Suprapubic skin (tissue), 4 donors: ENCODE results near the gene THSD1. TPM values are rescaled to one million over a fixed set of nuclear protein-coding genes. Genes with fewer than 3 reads are reported as not detected.

Source experiments
- DNase-seq, 2 donors: peaks; one replicate each; pipeline ENCODE4 v3.0.0-alpha.2; 2019; ENCODE audit warnings: low spot score in 2 of 2
- H3K27ac ChIP-seq: fragments of 200-600 bp; sonication (generic); one replicate; pipeline ENCODE4 v1.5.1; 2019
- H3K27me3 ChIP-seq: fragments of 200-600 bp; sonication (generic); one replicate; pipeline ENCODE4 v1.5.1; 2019
- H3K36me3 ChIP-seq: fragments of 200-600 bp; sonication (generic); one replicate; pipeline ENCODE4 v1.5.1; 2019
- H3K4me1 ChIP-seq: fragments of 200-600 bp; sonication (generic); one replicate; pipeline ENCODE4 v1.5.1; 2019
- H3K4me3 ChIP-seq: fragments of 200-600 bp; sonication (generic); one replicate; pipeline ENCODE4 v1.5.1; 2019; ENCODE audit warnings: mild to moderate bottlenecking
- H3K9me3 ChIP-seq: fragments of 200-600 bp; sonication (generic); one replicate; pipeline ENCODE4 v1.5.1; 2019
- EP300 ChIP-seq: sonication (generic); formaldehyde crosslinking; IDR thresholded peaks from one replicate; pipeline ENCODE4 v1.6.1; 2017; ENCODE audit warnings: antibody characterized with exemption
- POLR2A ChIP-seq, 2 donors: fragments of 450-650 bp; IDR thresholded peaks; one replicate each; pipeline ENCODE4 v1.6.1; 2017; ENCODE audit warnings: antibody characterized with exemption in 2 of 2, mild to moderate bottlenecking in 2 of 2, moderate library complexity in 2 of 2
- POLR2AphosphoS5 ChIP-seq, 3 donors: sonication (generic); formaldehyde crosslinking; IDR thresholded peaks; one replicate each; pipeline ENCODE4 v1.6.1; 2017; ENCODE audit warnings: antibody characterized with exemption in 3 of 3
- WGBS: methylation state at CpG from one replicate; pipeline ENCODE4 v1.1.5; 2018; 5-methylcytosine and 5-hydroxymethylcytosine counted together
- total RNA-seq, 4 donors: library from RNA; depleted of rRNA; stranded (reverse); fragments of >200 nt; gene quantifications; one replicate each; pipeline ENCODE4 v1.1.0, GENCODE V29; 2016
- TF ChIP-seq, protein P1 (sequence below), 2 donors: fragments of 200-600 bp in 1 of 2; fragments of 450-650 bp in 1 of 2; sonication (generic) in 1 of 2; IDR thresholded peaks; one replicate each; pipeline ENCODE4 v1.5.1; 2016 to 2019; ENCODE audit warnings: antibody characterized with exemption in 2 of 2, mild to moderate bottlenecking in 1 of 2, moderate library complexity in 1 of 2

Gene THSD1
- total RNA-seq, 4 donors from 2014 or later = 4.9 to 17.1 (median 7.9) TPM

DNA sequence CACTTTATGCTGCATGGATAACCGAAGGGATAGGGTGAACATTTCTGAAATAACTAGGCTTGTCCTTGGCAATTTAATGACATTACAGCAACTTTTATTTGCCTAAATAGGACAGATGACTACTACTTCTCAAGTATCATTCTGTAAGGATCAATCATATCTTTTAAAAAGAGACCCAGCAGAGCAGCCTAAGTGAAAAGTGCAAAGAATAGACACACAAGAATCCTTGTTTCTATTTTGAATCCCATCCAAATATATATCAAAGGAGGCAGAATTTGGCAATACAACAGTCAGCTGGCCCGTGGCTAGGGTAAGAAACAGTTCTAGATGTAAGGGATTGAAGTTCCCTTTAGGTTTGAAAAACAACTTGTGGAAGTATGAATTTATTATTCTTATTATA is 6.9 kb downstream of the THSD1 start:
- Histone ChIP-seq H3K27ac (no peak overlapping the region), H3K4me3 (no peak overlapping the region), H3K9me3 (no peaks in the 10 kb centered on the region), H3K4me1 (peaks cover 10% of the 10 kb centered on the region), H3K36me3 (no peaks in the 10 kb centered on the region), H3K27me3 (no peaks in the 10 kb centered on the region)
- no peak for TF ChIP-seq POLR2AphosphoS5 (IDR thresholded peaks at IDR 0.05)
- no peak for TF ChIP-seq POLR2A (IDR thresholded peaks at IDR 0.05)
- TF ChIP-seq EP300 = no peak
- TF ChIP-seq, protein P1, sequence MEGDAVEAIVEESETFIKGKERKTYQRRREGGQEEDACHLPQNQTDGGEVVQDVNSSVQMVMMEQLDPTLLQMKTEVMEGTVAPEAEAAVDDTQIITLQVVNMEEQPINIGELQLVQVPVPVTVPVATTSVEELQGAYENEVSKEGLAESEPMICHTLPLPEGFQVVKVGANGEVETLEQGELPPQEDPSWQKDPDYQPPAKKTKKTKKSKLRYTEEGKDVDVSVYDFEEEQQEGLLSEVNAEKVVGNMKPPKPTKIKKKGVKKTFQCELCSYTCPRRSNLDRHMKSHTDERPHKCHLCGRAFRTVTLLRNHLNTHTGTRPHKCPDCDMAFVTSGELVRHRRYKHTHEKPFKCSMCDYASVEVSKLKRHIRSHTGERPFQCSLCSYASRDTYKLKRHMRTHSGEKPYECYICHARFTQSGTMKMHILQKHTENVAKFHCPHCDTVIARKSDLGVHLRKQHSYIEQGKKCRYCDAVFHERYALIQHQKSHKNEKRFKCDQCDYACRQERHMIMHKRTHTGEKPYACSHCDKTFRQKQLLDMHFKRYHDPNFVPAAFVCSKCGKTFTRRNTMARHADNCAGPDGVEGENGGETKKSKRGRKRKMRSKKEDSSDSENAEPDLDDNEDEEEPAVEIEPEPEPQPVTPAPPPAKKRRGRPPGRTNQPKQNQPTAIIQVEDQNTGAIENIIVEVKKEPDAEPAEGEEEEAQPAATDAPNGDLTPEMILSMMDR (IDR thresholded peaks at IDR 0.05) = no peak
- WGBS = 46% methylated on average over 2 of the region's 2 CpGs
- DNase-seq = no peak

DNA sequence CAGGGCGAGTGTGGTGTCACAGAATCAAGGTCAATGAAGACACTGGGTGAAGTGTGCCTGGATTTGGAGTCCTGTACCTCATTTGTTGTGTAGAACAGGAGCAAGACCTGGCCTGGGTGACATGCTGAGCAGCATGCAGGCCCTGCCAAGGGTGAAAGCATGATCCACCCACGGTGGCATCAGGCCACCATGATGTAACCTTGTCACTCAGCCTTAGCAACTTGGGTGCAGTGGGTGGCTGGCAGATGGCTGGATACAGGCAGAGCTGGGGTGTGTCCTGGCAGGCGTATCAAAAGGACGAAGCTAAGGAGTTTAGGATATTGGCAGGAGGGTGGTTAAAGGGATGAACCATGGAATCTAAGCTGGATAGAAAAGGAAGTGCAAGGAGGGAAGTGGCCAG is 10.3 kb downstream of the THSD1 start:
- Histone ChIP-seq H3K4me1 (peaks cover 10% of the 10 kb centered on the region), H3K27me3 (no peaks in the 10 kb centered on the region), H3K27ac (no peak overlapping the region), H3K9me3 (no peaks in the 10 kb centered on the region), H3K4me3 (no peak overlapping the region), H3K36me3 (no peaks in the 10 kb centered on the region)
- 63% methylated on average over 4 of the region's 4 CpGs for WGBS
- no peak for DNase-seq
- TF ChIP-seq POLR2A (IDR thresholded peaks at IDR 0.05) = no peak
- TF ChIP-seq POLR2AphosphoS5 (IDR thresholded peaks at IDR 0.05) = no peak
- no peak for TF ChIP-seq EP300
- TF ChIP-seq, protein P1 (IDR thresholded peaks at IDR 0.05) = no peak

DNA sequence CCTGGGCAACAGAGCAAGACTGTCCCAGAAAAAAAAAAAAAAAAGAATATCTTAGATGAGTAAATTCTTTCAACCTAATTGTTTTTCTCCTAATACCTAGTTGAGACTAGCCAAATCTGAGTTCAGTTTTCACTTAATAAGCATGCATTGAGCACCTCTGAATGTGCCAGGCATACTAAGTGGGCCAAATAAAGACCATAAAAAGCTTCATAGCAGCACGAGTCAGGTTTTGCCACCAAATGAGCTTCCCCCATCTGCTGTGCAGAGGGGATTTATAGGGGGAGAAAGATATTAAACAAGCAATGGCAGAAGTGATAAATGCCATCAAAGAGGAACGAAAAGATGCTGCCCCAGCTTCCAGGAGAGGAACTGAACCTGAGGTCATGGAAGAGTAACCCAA is 11.4 kb downstream of the THSD1 start:
- no peak for TF ChIP-seq POLR2A (IDR thresholded peaks at IDR 0.05)
- TF ChIP-seq, protein P1 (IDR thresholded peaks at IDR 0.05) = no peak
- no peaks in the 10 kb centered on the region for H3K36me3 ChIP-seq

DNA sequence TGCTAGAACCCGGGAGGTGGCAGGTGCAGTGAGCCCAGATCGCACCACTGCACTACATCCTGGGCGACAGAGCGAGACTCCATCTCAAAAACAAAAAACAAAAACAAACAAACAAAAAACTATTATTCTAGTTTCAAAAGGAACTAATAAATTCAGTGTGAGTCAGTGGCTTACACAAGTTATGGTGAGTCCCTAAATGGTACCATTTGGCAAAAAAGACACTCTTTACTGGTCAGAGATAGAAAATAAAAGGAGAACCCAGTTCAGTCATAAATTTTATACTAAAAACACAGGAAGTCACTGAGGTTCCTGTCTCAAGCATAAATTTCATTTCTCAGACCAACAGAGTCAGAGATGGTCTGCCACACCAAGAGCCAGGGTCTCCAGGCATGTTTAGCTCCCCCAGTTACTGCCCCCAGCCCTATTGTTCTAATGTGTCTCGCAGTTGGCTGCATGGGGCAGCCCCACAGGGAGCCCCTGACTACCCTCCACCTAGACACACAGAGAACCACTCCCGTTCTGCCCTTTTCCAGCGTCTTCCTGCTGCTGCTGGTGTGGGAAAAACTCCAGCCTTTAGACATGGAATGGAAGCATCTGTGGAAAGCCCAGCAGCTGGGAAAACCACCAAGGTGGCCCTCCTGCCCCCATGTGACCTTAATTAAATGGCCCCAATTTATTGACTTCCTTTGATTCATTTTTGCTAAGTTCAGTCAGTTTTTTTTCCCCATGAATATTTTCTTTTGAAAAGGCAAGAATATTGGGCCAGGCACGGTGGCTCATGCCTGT is 12.2 kb downstream of the THSD1 start:
- H3K4me1 ChIP-seq = peaks cover 10% of the 10 kb centered on the region
- 88% methylated on average over 8 of the region's 8 CpGs for WGBS
- H3K27me3 ChIP-seq = no peaks in the 10 kb centered on the region
- DNase-seq = no peak
- no peak for TF ChIP-seq POLR2AphosphoS5 (IDR thresholded peaks at IDR 0.05)
- TF ChIP-seq POLR2A (IDR thresholded peaks at IDR 0.05) = no peak
- TF ChIP-seq EP300 = no peak
- no peaks in the 10 kb centered on the region for H3K36me3 ChIP-seq
- H3K4me3 ChIP-seq = no peak overlapping the region
- no peak overlapping the region for H3K27ac ChIP-seq
- H3K9me3 ChIP-seq = no peaks in the 10 kb centered on the region

More for the DNA sequence above, 11.4 kb downstream of the THSD1 start:
- no peak overlapping the region for H3K4me3 ChIP-seq
- H3K4me1 ChIP-seq = peaks cover 10% of the 10 kb centered on the region
- WGBS = 61% methylated on average over 2 of the region's 2 CpGs
- H3K9me3 ChIP-seq = no peaks in the 10 kb centered on the region
- DNase-seq = no peak
- H3K27me3 ChIP-seq = no peaks in the 10 kb centered on the region
- H3K27ac ChIP-seq = no peak overlapping the region

DNA sequence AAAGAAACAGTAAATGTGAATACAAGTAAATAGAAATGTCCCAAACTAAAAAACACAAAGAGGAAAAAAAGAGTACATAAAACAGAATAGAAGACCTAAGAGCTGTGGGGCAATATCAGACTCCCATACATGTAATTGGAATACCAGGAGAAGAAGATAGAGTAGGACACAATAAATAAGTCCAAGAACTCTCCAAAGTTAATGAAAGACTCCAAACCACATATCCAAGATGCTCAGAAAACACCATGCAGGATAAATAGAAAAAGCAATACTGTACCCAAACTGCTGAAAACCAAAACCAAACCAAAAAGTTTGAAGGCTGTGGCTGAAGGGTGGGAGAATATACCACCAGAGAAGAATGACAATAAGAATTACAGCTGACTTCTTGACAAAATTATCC is 18.3 kb downstream of the THSD1 start:
- DNase-seq = no peak
- TF ChIP-seq POLR2A (IDR thresholded peaks at IDR 0.05) (no peak), POLR2AphosphoS5 (IDR thresholded peaks at IDR 0.05) (no peak), EP300 (no peak)
- TF ChIP-seq, protein P1 (IDR thresholded peaks at IDR 0.05) = no peak
- H3K4me3 ChIP-seq = no peak overlapping the region
- H3K4me1 ChIP-seq = no peaks in the 10 kb centered on the region
- H3K9me3 ChIP-seq = no peaks in the 10 kb centered on the region
- no peak overlapping the region for H3K27ac ChIP-seq
- H3K36me3 ChIP-seq = peaks cover 2% of the 10 kb centered on the region
- H3K27me3 ChIP-seq = no peaks in the 10 kb centered on the region

DNA sequence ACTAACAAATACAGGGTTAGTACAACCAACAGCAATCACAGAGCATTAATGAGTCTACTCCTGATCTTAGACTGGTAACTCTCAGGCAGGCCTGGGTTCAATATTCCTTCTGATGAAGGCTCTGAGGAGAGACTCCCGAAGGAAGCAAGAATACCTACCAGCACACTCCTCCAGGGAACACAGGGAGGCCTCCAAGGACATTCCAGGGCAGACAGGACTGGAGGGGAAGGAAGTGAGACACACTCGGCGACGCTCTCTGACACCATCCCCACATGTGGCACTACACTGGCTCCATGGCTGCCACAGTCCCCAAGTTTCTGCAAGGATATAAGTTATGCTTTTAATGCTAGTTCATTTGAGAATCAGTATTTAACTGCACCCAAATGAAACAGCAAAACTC is 20.1 kb downstream of the THSD1 start:
- Histone ChIP-seq H3K36me3 (peaks cover 2% of the 10 kb centered on the region), H3K9me3 (no peaks in the 10 kb centered on the region), H3K27ac (no peak overlapping the region), H3K4me3 (no peak overlapping the region), H3K4me1 (no peaks in the 10 kb centered on the region), H3K27me3 (no peaks in the 10 kb centered on the region)
- no peak for DNase-seq
- WGBS = 91% methylated on average over 4 of the region's 4 CpGs
- TF ChIP-seq POLR2A (IDR thresholded peaks at IDR 0.05) (no peak), POLR2AphosphoS5 (IDR thresholded peaks at IDR 0.05) (no peak)
